ENCODE results near the gene PASK. TPM values are rescaled to one million over a fixed set of nuclear protein-coding genes. Genes with fewer than 3 reads are reported as not detected.

PASK gene
- total and polyA plus RNA-seq, 9 of the 15 experiments (the other 6 are each of a cell fraction or from before 2014, with no cell fraction given) = 1.5 to 30.3 (median 9.9) TPM

DNA sequence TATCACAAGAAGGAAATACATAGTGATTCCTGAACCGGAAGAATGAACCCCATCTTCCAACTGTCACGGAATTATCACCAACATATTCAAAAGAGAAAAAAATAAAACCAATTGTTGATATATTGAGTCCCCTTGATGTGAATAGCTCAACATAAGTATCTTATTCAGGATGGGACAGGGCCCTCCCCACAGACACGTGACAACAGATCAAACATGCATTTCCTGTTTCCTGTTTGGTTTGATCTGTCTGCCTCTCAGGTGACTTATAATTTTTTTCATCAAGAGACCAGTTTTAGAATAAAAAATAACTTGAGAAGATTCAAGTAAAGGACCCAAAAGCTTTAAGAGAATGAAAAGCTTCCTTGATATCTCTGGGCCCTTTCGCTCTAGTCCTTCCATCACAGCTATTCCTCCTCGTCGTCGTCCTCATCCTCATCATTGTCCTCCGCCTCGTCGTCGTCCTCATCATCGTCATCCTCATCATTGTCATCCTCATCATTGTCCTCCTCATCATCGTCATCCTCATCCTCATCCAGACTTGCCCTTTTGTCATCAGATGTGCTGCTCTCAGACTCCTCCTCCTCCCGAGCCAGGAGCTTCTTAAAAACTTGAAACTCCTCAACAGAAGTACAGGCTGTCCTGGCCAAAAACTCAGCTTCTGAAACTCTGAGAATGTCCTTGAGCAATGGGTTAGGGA, 53.5 kb downstream of the PASK start (continued):
- TF ChIP-seq, protein P1, sequence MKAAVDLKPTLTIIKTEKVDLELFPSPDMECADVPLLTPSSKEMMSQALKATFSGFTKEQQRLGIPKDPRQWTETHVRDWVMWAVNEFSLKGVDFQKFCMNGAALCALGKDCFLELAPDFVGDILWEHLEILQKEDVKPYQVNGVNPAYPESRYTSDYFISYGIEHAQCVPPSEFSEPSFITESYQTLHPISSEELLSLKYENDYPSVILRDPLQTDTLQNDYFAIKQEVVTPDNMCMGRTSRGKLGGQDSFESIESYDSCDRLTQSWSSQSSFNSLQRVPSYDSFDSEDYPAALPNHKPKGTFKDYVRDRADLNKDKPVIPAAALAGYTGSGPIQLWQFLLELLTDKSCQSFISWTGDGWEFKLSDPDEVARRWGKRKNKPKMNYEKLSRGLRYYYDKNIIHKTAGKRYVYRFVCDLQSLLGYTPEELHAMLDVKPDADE (conservative IDR thresholded peaks at IDR 0.05; ENCODE audit: control insufficient read depth, low read depth, low read length) = no peak

GRCh38 chr2:241094924-241095420, 54.3 kb downstream of the PASK start:
- ChIA-PET CTCF (ENCODE audit: low intra/inter-chr PET ratio) (no interaction called here), POLR2A (no interaction called here)
- H2AFZ ChIP-seq (ENCODE audit: low read depth, low read length) = no peak overlapping the region
- 50% methylated on average over 2 of the region's 6 CpGs for WGBS (ENCODE audit: insufficient coverage, low coverage, missing lambda C conversion rate)
- no peaks in the 10 kb centered on the region for H3K27me3 ChIP-seq (ENCODE audit: control insufficient read depth in 2 of 2, insufficient read depth in 2 of 2, low read length in 2 of 2)
- H3K4me2 ChIP-seq (ENCODE audit: insufficient read depth, low read length) = no peak overlapping the region
- peaks cover 74% of the 10 kb centered on the region; the same call in 2 of the 3 replicates for H3K36me3 ChIP-seq (ENCODE audit: control insufficient read depth, insufficient read depth, low read length)
- no peak for ATAC-seq
- H3K4me1 ChIP-seq (replicated peaks in 1 of 2; ENCODE audit: control insufficient read depth in 2 of 2, insufficient read depth in 2 of 2, low read length in 2 of 2) = no peaks in the 10 kb centered on the region
- TF ChIP-seq SAP30 (IDR thresholded peaks at IDR 0.05; ENCODE audit: borderline replicate concordance, insufficient read depth, low read depth, low read length, poor library complexity, severe bottlenecking) = no peak
- no peak for TF ChIP-seq TFE3 (CRISPR knock-in tag; IDR thresholded peaks at IDR 0.05)
- TF ChIP-seq HCFC1 (IDR thresholded peaks at IDR 0.05; ENCODE audit: low read depth, low read length) = no peak
- no peak for TF ChIP-seq SMARCA4 (IDR thresholded peaks at IDR 0.05)
- no peak for TF ChIP-seq ZMIZ1 (IDR thresholded peaks at IDR 0.05; ENCODE audit: low read depth in 2 of 2, low read length in 2 of 2)
- TF ChIP-seq ZFP1 (CRISPR knock-in tag; IDR thresholded peaks at IDR 0.05) = no peak
- H4K20me1 ChIP-seq (replicated peaks; ENCODE audit: control insufficient read depth, insufficient read depth, low read length) = no peaks in the 10 kb centered on the region
- H3K9me3 ChIP-seq (replicated peaks; ENCODE audit: control insufficient read depth, insufficient read depth, low read depth, low read length) = no peaks in the 10 kb centered on the region
- no TSS peak for BruUV-seq (replicated peaks)
- in situ Hi-C loops (cut with MboI) = no loop called here
- FAIRE-seq = no peak
- H3K79me2 ChIP-seq (ENCODE audit: control insufficient read depth, insufficient read depth, low read length) = peaks cover 11% of the 10 kb centered on the region; the same call in 2 of the 3 replicates
- no peak overlapping the region for H3K4me3 ChIP-seq
- H3K27ac ChIP-seq (ENCODE audit: extremely low read depth, low read depth, low read length) = no peak overlapping the region
- intact Hi-C loops (cut with micrococcal nuclease) = no loop called here
- no peak overlapping the region for H3K9ac ChIP-seq (ENCODE audit: insufficient read depth in 1 of 2, low read depth in 2 of 2, low read length in 2 of 2)
- DNase-seq (ENCODE audit: extremely low read depth in 1 of 4, low spot score in 3 of 4) = no peak
- H3K9me1 ChIP-seq (ENCODE audit: control insufficient read depth, insufficient read depth, low read length) = no peaks in the 10 kb centered on the region
